Endothelial cell of umbilical vein (primary cell): ENCODE results near the gene CDO1. TPM values are rescaled to one million over a fixed set of nuclear protein-coding genes. Genes with fewer than 3 reads are reported as not detected.

ENCODE experiments used
- BruUV-seq: library from RNA; stranded (reverse); fragments of 400-500 nt; replicated peaks from 2 replicates; lab custom pipeline; 2021; lab: Mats Ljungman, UMichigan
- CTCF ChIA-PET: fragments of 300-600, 350-600 bp; sonication (Branson Sonifier 250); formaldehyde crosslinking; loops from one replicate; lab custom pipeline; 2021; ENCODE audit warnings: antibody characterized with exemption, inconsistent platforms; lab: Charles Lee
- POLR2A ChIA-PET: fragments of 300-600, 350-600 bp; sonication (Branson Sonifier 250); formaldehyde crosslinking; loops from one replicate; lab custom pipeline; 2021; ENCODE audit warnings: antibody characterized with exemption, inconsistent platforms; lab: Charles Lee
- DNase-seq: peaks from one replicate; pipeline ENCODE4 v3.0.0-alpha.2; 2011; ENCODE audit warnings: low read depth, low spot score
- FAIRE-seq: peaks from 2 replicates; lab custom pipeline; 2011; peaks lifted over from hg19 to GRCh38; lab: Jason Lieb, UNC
- H2AFZ ChIP-seq: 2 replicates; pipeline ENCODE4 v1.6.0; 2012; ENCODE audit warnings: low read depth, low read length, control low read depth, inconsistent platforms
- H3K27ac ChIP-seq: 2 replicates; pipeline ENCODE4 v1.5.1; 2011; ENCODE audit warnings: low read depth, mild to moderate bottlenecking, control low read depth, low read length, moderate library complexity; ENCODE audit not compliant: insufficient read depth
- H3K27me3 ChIP-seq, 2 experiments: 2 replicates each; pipeline versions ENCODE4 v1.6.0 to v1.6.1; 2011; ENCODE audit warnings: low read length in 2 of 2, mixed read lengths in 1 of 2; ENCODE audit not compliant: control insufficient read depth in 2 of 2, insufficient read depth in 2 of 2
- H3K36me3 ChIP-seq, 2 experiments: 2 replicates in 1 of 2; 3 replicates in 1 of 2; pipeline ENCODE4 v1.5.1; 2011; ENCODE audit warnings: low read length in 2 of 2, mild to moderate bottlenecking in 1 of 2, moderate library complexity in 1 of 2; ENCODE audit not compliant: control insufficient read depth in 2 of 2, insufficient read depth in 2 of 2; ENCODE audit errors: extremely low read depth in 1 of 2
- H3K4me1 ChIP-seq: 3 replicates; pipeline ENCODE4 v1.5.1; 2011; ENCODE audit warnings: mild to moderate bottlenecking, low read length; ENCODE audit not compliant: control insufficient read depth, insufficient read depth; ENCODE audit errors: extremely low read depth
- H3K4me2 ChIP-seq: 2 replicates; pipeline ENCODE4 v1.6.1; 2011; ENCODE audit warnings: low read length, control low read depth, mixed read lengths; ENCODE audit not compliant: insufficient read depth
- H3K4me3 ChIP-seq, 3 experiments: fragments of 200-600 bp in 1 of 3; sonication (generic), shearing (Covaris generic) in 1 of 3; replicated peaks in 1 of 3; 2 replicates each; pipeline ENCODE4 v1.5.1; 2011 to 2016; ENCODE audit warnings: control low read depth in 3 of 3, low read length in 3 of 3, mild to moderate bottlenecking in 2 of 3, inconsistent platforms in 1 of 3, low read depth in 1 of 3, moderate library complexity in 1 of 3; ENCODE audit not compliant: insufficient read depth in 1 of 3
- H3K79me2 ChIP-seq: 2 replicates; pipeline ENCODE4 v1.6.0; 2012; ENCODE audit warnings: low read length, inconsistent platforms; ENCODE audit not compliant: control insufficient read depth, insufficient read depth
- H3K9ac ChIP-seq: replicated peaks from 2 replicates; pipeline ENCODE3; 2011; ENCODE audit warnings: low read length, control low read depth; ENCODE audit not compliant: insufficient read depth; ENCODE audit errors: extremely low read depth
- H3K9me1 ChIP-seq: replicated peaks from 3 replicates; pipeline ENCODE4 v1.6.0; 2011; ENCODE audit warnings: mild to moderate bottlenecking, low read length; ENCODE audit not compliant: control insufficient read depth, insufficient read depth; ENCODE audit errors: extremely low read depth
- H3K9me3 ChIP-seq: replicated peaks from 2 replicates; pipeline ENCODE4 v1.5.1; 2012; ENCODE audit warnings: low read length, inconsistent platforms; ENCODE audit not compliant: control insufficient read depth, insufficient read depth
- H4K20me1 ChIP-seq: replicated peaks from 2 replicates; pipeline ENCODE3; 2011; ENCODE audit warnings: mild to moderate bottlenecking, low read length; ENCODE audit not compliant: control insufficient read depth, insufficient read depth; ENCODE audit errors: extremely low read depth
- CTCF ChIP-seq, 2 donors: IDR thresholded peaks; 1 replicate in 1 of 2; 2 replicates in 1 of 2; pipeline ENCODE4 v1.5.1; 2011; ENCODE audit warnings: low read length in 2 of 2, mild to moderate bottlenecking in 2 of 2, moderate library complexity in 2 of 2, control low read depth in 1 of 2, inconsistent platforms in 1 of 2, low read depth in 1 of 2; ENCODE audit not compliant: insufficient read depth in 1 of 2; ENCODE audit errors: extremely low read depth in 1 of 2
- EZH2 ChIP-seq: IDR thresholded peaks from 2 replicates; pipeline ENCODE4 v1.6.1; 2012; ENCODE audit warnings: borderline replicate concordance, low read depth, mild to moderate bottlenecking, moderate library complexity, low read length, inconsistent platforms; ENCODE audit not compliant: severe bottlenecking
- FOS ChIP-seq: IDR thresholded peaks from 2 replicates; pipeline ENCODE4 v1.6.1; 2011; ENCODE audit warnings: mild to moderate bottlenecking, low read length, moderate library complexity, borderline replicate concordance; ENCODE audit not compliant: insufficient read depth
- GATA2 ChIP-seq: IDR thresholded peaks from 2 replicates; pipeline ENCODE4 v1.7.0; 2011; ENCODE audit warnings: low read depth, mild to moderate bottlenecking, moderate library complexity, mixed read lengths, low read length; ENCODE audit not compliant: insufficient read length, insufficient read depth
- JUN ChIP-seq: IDR thresholded peaks from 2 replicates; pipeline ENCODE4 v1.6.1; 2011; ENCODE audit warnings: borderline replicate concordance, low read depth; ENCODE audit not compliant: insufficient read length, insufficient read depth
- MYC ChIP-seq: IDR thresholded peaks from one replicate; pipeline ENCODE4 v1.6.1; 2011; ENCODE audit warnings: mild to moderate bottlenecking, low read depth, low read length
- POLR2A ChIP-seq: IDR thresholded peaks from 2 replicates; pipeline ENCODE4 v1.6.1; 2012; ENCODE audit warnings: low read depth, mild to moderate bottlenecking, control low read depth, low read length
- POLR2AphosphoS5 ChIP-seq: IDR thresholded peaks from 2 replicates; pipeline ENCODE4 v1.6.1; 2012; ENCODE audit warnings: low read depth, mild to moderate bottlenecking, control low read depth, low read length, moderate library complexity; ENCODE audit not compliant: insufficient read depth
- dilution Hi-C: fragments of 300-500 bp; cut with MboI; formaldehyde crosslinking; loops from one replicate; pipeline ENCODE4 v1.15.0; 2019; ENCODE audit warnings: low sequenced_read_pairs; ENCODE audit not compliant: extremely low pct_ligation_motif_present
- intact Hi-C: fragments of 100-400 bp; cut with micrococcal nuclease; formaldehyde crosslinking; loops from one replicate; pipeline ENCODE4 v1.10.0; 2022
- polyA plus RNA-seq, 4 experiments: library from polyadenylated mRNA; depleted of rRNA in 3 of 4; stranded (reverse) in 3 of 4; unstranded in 1 of 4; fragments of >200 nt; gene quantifications; 2 replicates each; pipeline versions ENCODE4 v1.2.1 to v1.2.3, GENCODE V29; 2011 to 2012; ENCODE audit warnings: missing spikeins in 1 of 4
- total RNA-seq: library from RNA; stranded (reverse); gene quantifications from 2 replicates; pipeline ENCODE4 v1.2.3, GENCODE V29; 2021
- TF ChIP-seq, protein P1 (sequence below): IDR thresholded peaks from 2 replicates; pipeline ENCODE4 v1.6.1; 2011; ENCODE audit not compliant: insufficient read depth, insufficient read length

The CDO1 gene
- total and polyA plus RNA-seq, 2 donors (not counting 3 experiments of a cell fraction or from before 2014, with no cell fraction given) = 1.3 to 1.7 TPM

- Histone ChIP-seq H3K9me3 (no peaks in the 10 kb centered on the region), H2AFZ (no peak overlapping the region), H3K79me2 (no peaks in the 10 kb centered on the region), H3K4me2 (no peak overlapping the region), H3K27me3 (peaks cover 0 to 4% of the 10 kb centered on the region in 2 experiments), H3K27ac (no peak overlapping the region), H3K4me3 (no peak overlapping the region), H3K36me3 (no peaks in the 10 kb centered on the region), H3K9me1 (no peaks in the 10 kb centered on the region), H3K9ac (no peak overlapping the region), H4K20me1 (no peaks in the 10 kb centered on the region), H3K4me1 (no peaks in the 10 kb centered on the region)
- ChIA-PET POLR2A (no interaction called here), CTCF (no interaction called here)
- intact Hi-C loops = no loop called here
- no peak for FAIRE-seq
- dilution Hi-C loops = no loop called here
- no peak for DNase-seq
- no TSS peak for BruUV-seq
- no peak for TF ChIP-seq MYC
- TF ChIP-seq POLR2A = no peak
- no peak for TF ChIP-seq POLR2AphosphoS5
- TF ChIP-seq, protein P1, sequence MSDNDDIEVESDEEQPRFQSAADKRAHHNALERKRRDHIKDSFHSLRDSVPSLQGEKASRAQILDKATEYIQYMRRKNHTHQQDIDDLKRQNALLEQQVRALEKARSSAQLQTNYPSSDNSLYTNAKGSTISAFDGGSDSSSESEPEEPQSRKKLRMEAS = no peak
- TF ChIP-seq GATA2 = no peak
- no peak for TF ChIP-seq CTCF (IDR thresholded peaks at IDR 0.05; ENCODE audit: extremely low read depth in 1 of 2, insufficient read depth in 1 of 2, low read depth in 1 of 2, low read length in 2 of 2)
- no peak for TF ChIP-seq EZH2
- no peak for TF ChIP-seq FOS
- no peak for TF ChIP-seq JUN
Measured at GRCh38 chr5:115796656-115797055, 19.8 kb downstream of the CDO1 start.
